Measurements from ENCODE around the gene ATXN8OS.
"Not testable (repeated sequence)": the region's sequence is repeated elsewhere in the genome, so short reads cannot be mapped to it uniquely, and the experiment has no call there.

Gene ATXN8OS

GRCh38 chr13:70108356-70109105 is 905 bp downstream of the ATXN8OS start, which contains the start of gene KLHL1:
Gene KLHL1 (minus strand): TSS chr13:70108452. CDS start chr13:70107699, 753 bp downstream.
- H3K27ac ChIP-seq = no peak within 1 kb of the TSS
- no peak for TF ChIP-seq CTCF (conservative IDR thresholded peaks at IDR 0.05; ENCODE audit: low read depth, low read length)
- no peaks in the 10 kb centered on the region for H4K20me1 ChIP-seq (ENCODE audit: insufficient read depth)
- H3K4me2 ChIP-seq = no peak within 1 kb of the TSS
- no peak within 1 kb of the TSS for H2AFZ ChIP-seq (ENCODE audit: low read depth)
- H3K36me3 ChIP-seq (ENCODE audit: insufficient read depth) = no peaks in the 10 kb centered on the region
- no peaks in the 10 kb centered on the region for H3K79me2 ChIP-seq (ENCODE audit: insufficient read depth, low read depth)
- no peaks in the 10 kb centered on the region for H3K4me1 ChIP-seq (ENCODE audit: low read depth, poor library complexity, severe bottlenecking)
- no peaks in the 10 kb centered on the region for H3K27me3 ChIP-seq (ENCODE audit: insufficient read depth, low read depth)
- H3K9ac ChIP-seq = no peak within 1 kb of the TSS
- H3K4me3 ChIP-seq (IDR thresholded peaks at IDR 0.05; ENCODE audit: insufficient read depth, low read depth, low read length) = no peak within 1 kb of the TSS

- no peak for TF ChIP-seq CTCF (conservative IDR thresholded peaks at IDR 0.05; ENCODE audit: low read depth, low read length)
Observed at GRCh38 chr13:70117338-70117905, 9.8 kb downstream of the ATXN8OS start.

GRCh38 chr13:70125693-70126092 is 18.1 kb downstream of the ATXN8OS start:
- Histone ChIP-seq H3K4me2 (no peak overlapping the region), H3K27ac (no peak overlapping the region), H3K9ac (no peak overlapping the region), H3K4me3 (IDR thresholded peaks at IDR 0.05; ENCODE audit: insufficient read depth, low read depth, low read length) (no peak overlapping the region), H3K36me3 (ENCODE audit: insufficient read depth) (no peaks in the 10 kb centered on the region), H2AFZ (ENCODE audit: low read depth) (no peak overlapping the region), H3K79me2 (ENCODE audit: insufficient read depth, low read depth) (no peaks in the 10 kb centered on the region), H4K20me1 (ENCODE audit: insufficient read depth) (no peaks in the 10 kb centered on the region), H3K27me3 (ENCODE audit: insufficient read depth, low read depth) (no peaks in the 10 kb centered on the region), H3K4me1 (ENCODE audit: low read depth, poor library complexity, severe bottlenecking) (no peaks in the 10 kb centered on the region)
- TF ChIP-seq CTCF (conservative IDR thresholded peaks at IDR 0.05; ENCODE audit: low read depth, low read length) = no peak

More at GRCh38 chr13:70117338-70117905, 9.8 kb downstream of the ATXN8OS start:
- H3K9ac ChIP-seq = no peak overlapping the region
- no peak overlapping the region for H3K27ac ChIP-seq
- H3K4me2 ChIP-seq = no peak overlapping the region
- H2AFZ ChIP-seq (ENCODE audit: low read depth) = no peak overlapping the region
- H3K4me3 ChIP-seq (IDR thresholded peaks at IDR 0.05; ENCODE audit: insufficient read depth, low read depth, low read length) = no peak overlapping the region
- no peaks in the 10 kb centered on the region for H3K4me1 ChIP-seq (ENCODE audit: low read depth, poor library complexity, severe bottlenecking)
- no peaks in the 10 kb centered on the region for H3K27me3 ChIP-seq (ENCODE audit: insufficient read depth, low read depth)
- no peaks in the 10 kb centered on the region for H3K36me3 ChIP-seq (ENCODE audit: insufficient read depth)
- H3K79me2 ChIP-seq (ENCODE audit: insufficient read depth, low read depth) = no peaks in the 10 kb centered on the region
- no peaks in the 10 kb centered on the region for H4K20me1 ChIP-seq (ENCODE audit: insufficient read depth)

GRCh38 chr13:70128098-70128497 is 20.5 kb downstream of the ATXN8OS start:
- Histone ChIP-seq H3K4me3 (IDR thresholded peaks at IDR 0.05; ENCODE audit: insufficient read depth, low read depth, low read length) (no peak overlapping the region), H3K27ac (no peak overlapping the region), H3K4me2 (no peak overlapping the region), H3K27me3 (ENCODE audit: insufficient read depth, low read depth) (no peaks in the 10 kb centered on the region), H3K9ac (no peak overlapping the region), H2AFZ (ENCODE audit: low read depth) (no peak overlapping the region), H3K36me3 (ENCODE audit: insufficient read depth) (no peaks in the 10 kb centered on the region), H4K20me1 (ENCODE audit: insufficient read depth) (no peaks in the 10 kb centered on the region), H3K4me1 (ENCODE audit: low read depth, poor library complexity, severe bottlenecking) (no peaks in the 10 kb centered on the region), H3K79me2 (ENCODE audit: insufficient read depth, low read depth) (no peaks in the 10 kb centered on the region)
- TF ChIP-seq CTCF (conservative IDR thresholded peaks at IDR 0.05; ENCODE audit: low read depth, low read length) = no peak

- H2AFZ ChIP-seq (ENCODE audit: low read depth); H4K20me1 ChIP-seq (ENCODE audit: insufficient read depth); H3K36me3 ChIP-seq (ENCODE audit: insufficient read depth); H3K79me2 ChIP-seq (ENCODE audit: insufficient read depth, low read depth); H3K9ac ChIP-seq; H3K4me3 ChIP-seq (IDR thresholded peaks at IDR 0.05; ENCODE audit: insufficient read depth, low read depth, low read length); H3K4me2 ChIP-seq; H3K27me3 ChIP-seq (ENCODE audit: insufficient read depth, low read depth); H3K27ac ChIP-seq; H3K4me1 ChIP-seq (ENCODE audit: low read depth, poor library complexity, severe bottlenecking): not testable (repeated sequence)
Observed at GRCh38 chr13:70142658-70143057, 35.0 kb downstream of the ATXN8OS start.

Measured in KMS-11 (cell line).